Loucy (cell line): ENCODE results near the gene RMND5B.

Experiments
- H2AFZ ChIP-seq: fragments of 200-600 bp; sonication (generic); 2 replicates; pipeline ENCODE4 v1.6.0; 2016; ENCODE audit warnings: antibody characterized with exemption, mild to moderate bottlenecking, low read length, moderate library complexity
- H3F3A ChIP-seq: fragments of 200-600 bp; 2 replicates; pipeline ENCODE4 v1.6.0; 2016; ENCODE audit warnings: antibody characterized with exemption, low read depth, mild to moderate bottlenecking
- H3K27me3 ChIP-seq: fragments of 200-600 bp; sonication (generic); 2 replicates; pipeline ENCODE4 v1.6.1; 2014; ENCODE audit warnings: low read length, mild to moderate bottlenecking; ENCODE audit not compliant: insufficient read depth, poor library complexity, severe bottlenecking
- H3K36me3 ChIP-seq: fragments of 200-600 bp; sonication (generic); 2 replicates; pipeline ENCODE4 v1.6.1; 2016; ENCODE audit warnings: low read length; ENCODE audit not compliant: insufficient read depth
- H3K4me1 ChIP-seq: fragments of 200-600 bp; sonication (generic); 2 replicates; pipeline ENCODE4 v1.5.1; 2014; ENCODE audit warnings: low read length, mild to moderate bottlenecking; ENCODE audit not compliant: insufficient read depth, poor library complexity, severe bottlenecking
- H3K4me2 ChIP-seq: fragments of 200-600 bp; sonication (generic); 2 replicates; pipeline ENCODE4 v1.6.0; 2014; ENCODE audit warnings: antibody characterized with exemption, low read length, low read depth, mild to moderate bottlenecking; ENCODE audit not compliant: poor library complexity, severe bottlenecking
- H3K4me3 ChIP-seq: fragments of 200-600 bp; sonication (generic); 2 replicates; pipeline ENCODE4 v1.5.1; 2014; ENCODE audit warnings: low read length, mild to moderate bottlenecking, mixed read lengths; ENCODE audit not compliant: poor library complexity, severe bottlenecking
- H3K79me2 ChIP-seq: fragments of 200-600 bp; sonication (generic); 2 replicates; pipeline ENCODE4 v1.6.1; 2014; ENCODE audit warnings: low read length; ENCODE audit not compliant: insufficient read depth
- H3K9ac ChIP-seq: fragments of 200-600 bp; sonication (generic); 2 replicates; pipeline ENCODE4 v1.6.0; 2014; ENCODE audit warnings: mild to moderate bottlenecking, low read depth, low read length, moderate library complexity; ENCODE audit not compliant: poor library complexity, severe bottlenecking
- H3K9me2 ChIP-seq: fragments of 200-600 bp; sonication (generic); replicated peaks from 2 replicates; pipeline ENCODE4 v1.6.1; 2016; ENCODE audit warnings: low read depth, low read length, mixed read lengths
- H3K9me3 ChIP-seq: fragments of 200-600 bp; sonication (generic); 2 replicates; pipeline ENCODE4 v1.6.1; 2014; ENCODE audit warnings: mild to moderate bottlenecking, antibody characterized with exemption, low read length, low read depth; ENCODE audit not compliant: insufficient read depth
- H4K20me1 ChIP-seq: fragments of 200-600 bp; sonication (generic); 2 replicates; pipeline ENCODE4 v1.6.0; 2014; ENCODE audit warnings: antibody characterized with exemption, low read length, mild to moderate bottlenecking; ENCODE audit not compliant: insufficient read depth, poor library complexity, severe bottlenecking
- CTCF ChIP-seq: fragments of 200-600 bp; sonication (generic); conservative IDR thresholded peaks from 2 replicates; pipeline ENCODE4 v1.5.1; 2014; ENCODE audit warnings: mild to moderate bottlenecking, antibody characterized with exemption, low read length
- EZH2phosphoT487 ChIP-seq: fragments of 200-600 bp; IDR thresholded peaks from 2 replicates; pipeline ENCODE4 v1.6.1; 2018; ENCODE audit warnings: antibody characterized with exemption, mild to moderate bottlenecking, moderate library complexity, borderline replicate concordance

Gene RMND5B

GRCh38 chr5:178187014-178187413 is 56.2 kb downstream of the RMND5B start, which contains the start of gene GMCL2:
GMCL2 (minus strand) TSS chr5:178187371; CDS start chr5:178187299, 72 bp downstream.
- no peaks in the 10 kb centered on the region for H3K36me3 ChIP-seq
- peaks cover 16% of the 10 kb centered on the region for H3K4me1 ChIP-seq
- H3K9ac ChIP-seq, result no peak within 1 kb of the TSS
- H3K9me2 ChIP-seq, result no peaks in the 10 kb centered on the region
- H3K79me2 ChIP-seq, result no peaks in the 10 kb centered on the region
- no peaks in the 10 kb centered on the region for H3F3A ChIP-seq
- H3K27me3 ChIP-seq, result no peaks in the 10 kb centered on the region
- TF ChIP-seq CTCF (no peak), EZH2phosphoT487 (no peak)
- H3K4me3 ChIP-seq, result no peak within 1 kb of the TSS
- no peaks in the 10 kb centered on the region for H3K9me3 ChIP-seq
- H2AFZ ChIP-seq, result peak within 1 kb of the TSS; percentile 35; the same call in 1 of the 2 replicates
- H3K4me2 ChIP-seq, result peak within 1 kb of the TSS; percentile 56
- H4K20me1 ChIP-seq, result no peaks in the 10 kb centered on the region

- H3K4me1 ChIP-seq, result peaks cover 25% of the 10 kb centered on the region
- no peak overlapping the region for H3K9ac ChIP-seq
- no peaks in the 10 kb centered on the region for H3K36me3 ChIP-seq
- no peaks in the 10 kb centered on the region for H3K9me3 ChIP-seq
- no peaks in the 10 kb centered on the region for H3K27me3 ChIP-seq
- no peak for TF ChIP-seq EZH2phosphoT487
- no peak for TF ChIP-seq CTCF
- H3K79me2 ChIP-seq, result no peaks in the 10 kb centered on the region
- no peak overlapping the region for H3K4me3 ChIP-seq
- H3K9me2 ChIP-seq, result no peaks in the 10 kb centered on the region
- no peaks in the 10 kb centered on the region for H4K20me1 ChIP-seq
- no peak overlapping the region for H2AFZ ChIP-seq
- no peaks in the 10 kb centered on the region for H3F3A ChIP-seq
- no peak overlapping the region for H3K4me2 ChIP-seq
Measured at GRCh38 chr5:178189433-178189832, 58.6 kb downstream of the RMND5B start.

GRCh38 chr5:178191661-178192060 is 60.8 kb downstream of the RMND5B start:
- no peaks in the 10 kb centered on the region for H3K79me2 ChIP-seq
- peaks cover 21% of the 10 kb centered on the region for H3K4me1 ChIP-seq
- no peak overlapping the region for H2AFZ ChIP-seq
- TF ChIP-seq EZH2phosphoT487 (no peak), CTCF (no peak)
- no peaks in the 10 kb centered on the region for H3F3A ChIP-seq
- no peak overlapping the region for H3K9ac ChIP-seq
- H3K9me2 ChIP-seq, result no peaks in the 10 kb centered on the region
- H3K36me3 ChIP-seq, result no peaks in the 10 kb centered on the region
- no peaks in the 10 kb centered on the region for H3K27me3 ChIP-seq
- H3K4me2 ChIP-seq, result no peak overlapping the region
- H3K4me3 ChIP-seq, result no peak overlapping the region
- H4K20me1 ChIP-seq, result no peaks in the 10 kb centered on the region
- H3K9me3 ChIP-seq, result no peaks in the 10 kb centered on the region
